Activated naive CD4-positive, alpha-beta T cell treated with anti-CD3 and anti-CD28 coated beads, Interleukin-2, amount 10 ng/mL, durations not matched to agents 7 days and 5 days (primary cell): ENCODE data around the gene ZNF81.
A peak's percentile ranks its signal among the peaks of the same experiment; 100 is the strongest.
"Not testable (repeated sequence)": the region's sequence is repeated elsewhere in the genome, so short reads cannot be mapped to it uniquely, and the experiment has no call there.

Experiments
- CTCF ChIA-PET: fragments of 350-600 bp; sonication (Branson Sonifier 250); formaldehyde crosslinking; loops from one replicate; lab custom pipeline; 2021; ENCODE audit warnings: antibody characterized with exemption; lab: Charles Lee
- DNase-seq: peaks from one replicate; pipeline ENCODE4 v3.0.0-alpha.2; 2020
- H3K27ac Mint-ChIP-seq: one replicate; pipeline ENCODE4 v1.8.0; 2021; ENCODE audit warnings: mild to moderate bottlenecking, moderate library complexity, mixed read lengths
- H3K27me3 Mint-ChIP-seq: one replicate; pipeline ENCODE4 v1.8.0; 2021; ENCODE audit warnings: mild to moderate bottlenecking, mixed read lengths
- H3K36me3 Mint-ChIP-seq: one replicate; pipeline ENCODE4 v1.8.0; 2021; ENCODE audit warnings: mixed read lengths
- H3K4me1 Mint-ChIP-seq: one replicate; pipeline ENCODE4 v1.8.0; 2021; ENCODE audit warnings: mixed read lengths
- H3K4me3 Mint-ChIP-seq: one replicate; pipeline ENCODE4 v1.8.0; 2021; ENCODE audit warnings: mild to moderate bottlenecking, moderate library complexity, mixed read lengths
- H3K9me3 Mint-ChIP-seq: one replicate; pipeline ENCODE4 v1.8.0; 2021; ENCODE audit warnings: mixed read lengths

ZNF81 gene

DNA sequence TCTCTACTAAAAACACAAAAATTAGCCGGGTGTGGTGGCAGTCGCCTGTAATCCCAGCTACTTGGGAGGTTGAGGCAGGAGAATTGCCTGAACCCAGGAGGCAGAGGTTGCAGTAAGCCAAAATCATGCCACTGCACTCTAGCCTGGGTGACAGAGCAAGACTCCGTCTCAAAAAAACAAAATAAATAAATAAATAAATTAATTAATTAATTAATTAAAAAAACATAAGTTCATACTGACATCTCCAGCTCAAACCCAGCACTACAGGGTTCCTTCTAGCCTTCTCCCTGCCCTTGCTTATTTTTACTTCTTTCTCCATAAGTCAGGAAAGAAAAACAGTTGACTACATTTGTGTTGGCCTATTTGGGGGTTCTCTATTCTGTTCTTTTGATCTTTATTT is 95.3 kb downstream of the ZNF81 start:
- H3K27me3 Mint-ChIP-seq, H3K36me3 Mint-ChIP-seq, H3K4me3 Mint-ChIP-seq, H3K9me3 Mint-ChIP-seq, H3K4me1 Mint-ChIP-seq, CTCF ChIA-PET, DNase-seq, H3K27ac Mint-ChIP-seq: not testable (repeated sequence)

DNA sequence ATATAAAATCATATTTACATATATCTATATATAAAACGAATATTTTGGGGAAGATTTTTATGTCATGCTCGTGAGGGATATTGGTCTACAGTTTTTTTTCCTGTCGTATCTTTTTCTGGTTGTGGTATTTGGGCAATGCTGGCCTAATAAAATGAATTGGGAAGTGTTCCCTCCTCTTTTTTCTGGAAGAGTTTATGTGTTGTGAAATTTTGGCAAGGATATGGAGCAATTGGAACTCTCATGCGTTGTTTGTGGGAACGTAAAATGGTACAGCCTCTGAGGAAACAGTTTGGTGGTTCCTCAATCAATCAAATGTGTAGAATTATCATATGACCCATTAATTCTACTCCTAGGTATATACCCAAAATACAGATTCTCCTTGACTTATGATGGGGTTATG is 97.2 kb downstream of the ZNF81 start:
- H3K4me1 Mint-ChIP-seq: peaks cover 11% of the 10 kb centered on the region
- H3K4me3 Mint-ChIP-seq: no peak overlapping the region
- no peaks in the 10 kb centered on the region for H3K36me3 Mint-ChIP-seq
- CTCF ChIA-PET: no interaction called here
- no peaks in the 10 kb centered on the region for H3K27me3 Mint-ChIP-seq
- no peaks in the 10 kb centered on the region for H3K9me3 Mint-ChIP-seq
- no peak for DNase-seq
- no peak overlapping the region for H3K27ac Mint-ChIP-seq

DNA sequence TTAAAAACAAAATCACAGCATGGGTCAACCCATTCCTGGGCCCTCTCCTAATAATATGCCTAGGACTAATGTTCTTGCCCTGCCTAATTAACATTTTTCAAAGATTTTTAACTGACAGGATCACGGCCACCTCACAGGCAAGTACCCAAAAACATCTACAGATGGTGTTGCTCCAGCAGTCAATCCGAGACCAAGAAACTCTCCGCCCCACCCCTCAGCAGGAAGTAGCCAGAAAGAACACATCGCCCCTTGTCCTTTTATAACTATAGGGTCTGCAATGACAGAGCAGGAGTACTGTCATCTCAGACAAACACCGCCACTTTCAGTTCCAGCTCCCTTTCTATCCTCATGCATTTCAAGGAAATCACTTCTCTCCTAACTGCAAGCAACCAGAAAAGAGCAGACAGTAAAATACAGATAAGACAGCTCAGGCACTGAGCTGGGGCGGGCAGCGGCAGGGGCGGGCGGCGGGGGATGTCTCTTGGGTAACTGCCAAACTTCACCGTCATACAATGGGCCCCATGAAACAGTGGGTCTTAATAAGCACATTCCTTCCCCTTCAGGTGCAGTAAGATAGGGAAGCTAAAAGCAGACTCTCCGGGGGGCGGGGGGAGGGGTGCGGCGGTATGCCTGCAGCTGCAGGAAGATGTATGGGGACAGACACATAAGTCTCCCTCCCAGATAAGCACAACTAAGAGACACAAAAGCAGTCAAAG is 99.7 kb downstream of the ZNF81 start:
- peaks cover 11% of the 10 kb centered on the region for H3K4me1 Mint-ChIP-seq
- peak overlapping the region; percentile 71 for H3K4me3 Mint-ChIP-seq
- peak overlapping the region; percentile 82 for H3K27ac Mint-ChIP-seq
- H3K36me3 Mint-ChIP-seq: no peaks in the 10 kb centered on the region
- H3K9me3 Mint-ChIP-seq: no peaks in the 10 kb centered on the region
- CTCF ChIA-PET: interaction anchor here (1.4 kb wide), 1 partner anchor 91 kb away, joined by 4 read pairs; no protein-coding TSS in a partner anchor
- DNase-seq: peak; percentile 33
- H3K27me3 Mint-ChIP-seq: no peaks in the 10 kb centered on the region

DNA sequence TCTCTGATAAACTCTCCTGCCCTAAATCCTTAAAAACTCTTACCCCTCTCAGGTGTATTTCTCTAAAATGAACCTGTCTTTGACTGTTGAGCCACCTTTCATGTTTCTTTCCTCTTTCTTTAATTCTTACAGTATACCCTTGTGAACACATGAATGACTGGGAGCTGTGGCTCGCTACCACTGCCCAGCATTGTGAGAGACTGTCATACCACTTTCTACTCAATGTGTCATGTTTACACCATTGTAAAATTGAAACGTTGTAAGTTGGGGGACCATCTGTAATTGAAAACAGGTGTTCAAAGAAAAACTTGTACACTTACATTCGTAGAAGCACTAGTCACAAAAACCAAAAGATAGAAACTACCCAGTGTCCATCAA is 100.2 kb downstream of the ZNF81 start:
- H3K9me3 Mint-ChIP-seq: no peaks in the 10 kb centered on the region
- H3K36me3 Mint-ChIP-seq: no peaks in the 10 kb centered on the region
- no peaks in the 10 kb centered on the region for H3K27me3 Mint-ChIP-seq
- peaks cover 11% of the 10 kb centered on the region for H3K4me1 Mint-ChIP-seq
- peak overlapping the region; percentile 71 for H3K4me3 Mint-ChIP-seq
- no peak overlapping the region for H3K27ac Mint-ChIP-seq
- CTCF ChIA-PET: interaction anchor here (1.4 kb wide), 1 partner anchor 90 kb away, joined by 4 read pairs; no protein-coding TSS in a partner anchor
- DNase-seq: no peak

DNA sequence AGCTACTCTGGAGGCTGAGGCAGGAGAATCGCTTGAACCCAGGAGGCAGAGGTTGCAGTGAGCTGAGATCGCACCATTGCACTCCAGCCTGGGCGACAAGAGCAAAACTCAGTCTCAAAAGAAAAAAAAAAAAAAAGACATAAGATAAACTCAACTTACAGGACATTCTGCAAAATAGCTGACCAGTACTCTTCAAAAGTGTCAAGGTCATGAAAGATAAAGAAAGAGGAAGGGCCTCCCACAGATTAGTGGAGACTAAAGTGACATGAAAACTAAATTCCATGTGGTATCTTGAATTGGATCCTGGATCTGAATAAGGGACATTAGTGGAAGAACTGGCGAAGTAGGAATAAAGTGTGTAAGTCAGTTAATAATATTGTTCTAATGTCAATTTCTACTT is 103.7 kb downstream of the ZNF81 start:
- Mint-ChIP-seq H3K27me3 (no peaks in the 10 kb centered on the region), H3K27ac (no peak overlapping the region), H3K36me3 (no peaks in the 10 kb centered on the region), H3K4me1 (peaks cover 11% of the 10 kb centered on the region), H3K4me3 (no peak overlapping the region), H3K9me3 (peaks cover 4% of the 10 kb centered on the region)
- CTCF ChIA-PET: no interaction called here
- no peak for DNase-seq

DNA sequence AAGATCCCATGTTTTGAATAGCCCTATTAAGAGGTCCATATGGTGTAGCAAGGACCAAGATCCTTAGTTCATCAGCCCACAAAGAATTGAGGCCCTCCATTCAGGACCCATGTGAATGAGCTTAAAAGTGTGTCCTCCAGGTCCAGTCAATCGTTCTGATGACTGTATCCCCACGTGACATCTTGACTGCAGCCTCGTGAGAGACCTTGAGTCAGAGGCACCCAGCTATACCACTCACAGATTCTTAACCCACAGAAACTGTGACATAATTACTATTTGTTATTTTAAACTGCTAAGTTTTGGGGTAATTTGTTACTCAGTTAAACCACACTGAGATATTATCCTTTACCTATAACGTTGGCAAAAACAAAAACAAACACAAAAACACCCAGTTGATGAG is 104.7 kb downstream of the ZNF81 start:
- Mint-ChIP-seq H3K27me3 (no peaks in the 10 kb centered on the region), H3K27ac (no peak overlapping the region), H3K4me1 (peaks cover 7% of the 10 kb centered on the region)

DNA sequence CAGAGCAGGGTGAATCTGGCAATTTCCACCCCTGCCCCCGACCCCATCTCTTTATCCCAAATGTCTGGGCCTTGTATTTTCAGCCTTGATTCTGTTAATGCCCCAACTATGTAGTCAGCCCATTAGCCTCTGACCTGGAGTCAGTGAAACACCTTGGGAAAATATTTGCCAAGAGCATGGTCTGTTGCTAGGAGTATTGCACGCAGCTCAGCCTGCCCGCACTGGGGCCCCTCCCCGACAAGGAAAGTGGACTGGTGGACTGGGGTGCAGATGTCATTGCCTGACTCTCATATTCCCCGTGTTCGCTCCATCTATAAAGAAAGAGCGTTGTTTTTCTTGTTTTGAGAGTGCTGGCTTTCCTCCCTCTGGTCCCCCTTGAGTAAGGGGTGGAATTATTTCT is 118.6 kb downstream of the ZNF81 start:
- H3K9me3 Mint-ChIP-seq, H3K4me3 Mint-ChIP-seq, H3K36me3 Mint-ChIP-seq, H3K4me1 Mint-ChIP-seq, H3K27me3 Mint-ChIP-seq, H3K27ac Mint-ChIP-seq, DNase-seq, CTCF ChIA-PET: not testable (repeated sequence)

More for the DNA sequence above, 104.7 kb downstream of the ZNF81 start:
- H3K9me3 Mint-ChIP-seq: peaks cover 4% of the 10 kb centered on the region
- no peak overlapping the region for H3K4me3 Mint-ChIP-seq
- DNase-seq: no peak
- CTCF ChIA-PET: no interaction called here
- H3K36me3 Mint-ChIP-seq: no peaks in the 10 kb centered on the region

DNA sequence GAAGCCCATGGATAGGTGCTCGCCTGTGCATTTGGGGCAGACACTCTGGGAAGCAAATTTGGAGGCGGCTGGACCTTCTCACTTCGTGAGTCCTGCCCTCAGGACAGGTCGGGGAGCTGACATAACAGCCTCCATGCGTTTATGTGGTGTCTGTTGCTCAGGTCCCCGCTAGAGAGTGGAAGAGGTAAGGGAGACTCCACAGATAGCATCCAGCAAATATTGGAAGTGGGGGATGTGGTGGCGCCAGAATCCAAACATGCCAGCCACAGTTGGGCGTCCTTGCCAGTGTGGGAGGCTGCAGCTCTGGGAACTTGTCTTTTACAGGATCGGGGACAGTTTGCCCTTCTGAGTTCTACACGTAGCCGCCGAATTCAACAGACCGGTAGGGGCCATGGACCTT is 119.3 kb downstream of the ZNF81 start:
- Mint-ChIP-seq H3K4me1 (no peaks in the 10 kb centered on the region), H3K4me3 (no peak overlapping the region), H3K9me3 (no peaks in the 10 kb centered on the region), H3K27ac (no peak overlapping the region), H3K36me3 (no peaks in the 10 kb centered on the region), H3K27me3 (no peaks in the 10 kb centered on the region)
- CTCF ChIA-PET: no interaction called here
- no peak for DNase-seq

DNA sequence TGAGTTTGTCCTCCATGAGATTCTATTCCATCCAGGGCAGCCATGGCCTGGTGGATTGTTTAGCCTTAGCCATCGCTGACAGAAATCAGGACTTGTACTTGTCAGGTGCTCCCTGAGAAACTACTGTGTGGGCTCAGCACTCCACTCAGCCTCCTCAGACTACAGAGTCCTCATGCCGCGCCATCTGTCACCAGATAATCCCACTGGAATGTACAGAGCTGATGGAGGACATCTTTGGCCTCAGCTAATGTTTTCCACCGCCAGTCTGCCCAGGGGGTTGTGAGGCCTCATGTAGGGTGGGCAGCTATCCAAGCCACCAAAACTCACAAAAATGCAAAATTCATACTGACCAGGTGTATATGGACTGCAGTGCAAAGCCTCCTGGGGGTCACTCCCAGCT is 121.5 kb downstream of the ZNF81 start:
- H3K36me3 Mint-ChIP-seq, H3K9me3 Mint-ChIP-seq, H3K27me3 Mint-ChIP-seq, DNase-seq, CTCF ChIA-PET, H3K4me3 Mint-ChIP-seq, H3K4me1 Mint-ChIP-seq, H3K27ac Mint-ChIP-seq: not testable (repeated sequence)

DNA sequence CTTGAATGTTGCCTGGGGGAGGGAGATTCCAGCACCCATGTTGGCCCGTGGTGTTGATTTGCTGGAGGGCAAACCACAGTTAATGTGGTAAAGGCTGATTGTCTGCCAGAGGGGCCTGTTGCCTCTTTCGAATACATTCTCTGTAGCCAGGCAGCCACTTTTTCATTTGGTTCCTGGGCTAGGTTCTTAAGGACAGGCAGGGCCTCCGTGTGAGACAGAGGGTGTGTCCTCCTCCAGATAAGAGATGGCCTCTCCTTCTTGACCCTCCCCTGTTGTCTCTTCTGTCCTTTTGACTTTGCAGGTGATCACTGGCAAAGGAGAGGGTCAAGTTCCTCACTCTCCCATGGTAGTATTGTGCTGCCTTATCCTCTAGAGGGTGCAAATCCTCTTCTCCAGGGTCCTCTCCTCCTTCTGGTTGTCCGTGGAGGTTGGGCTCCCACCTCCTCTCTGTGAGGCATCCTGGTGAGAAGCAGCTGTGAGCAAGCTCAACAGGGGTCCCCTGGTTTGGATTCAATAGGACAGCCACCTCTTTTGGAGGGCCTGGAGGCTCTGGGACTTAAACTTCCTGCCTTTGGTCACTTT is 122.2 kb downstream of the ZNF81 start:
- Mint-ChIP-seq H3K27me3 (no peaks in the 10 kb centered on the region), H3K9me3 (no peaks in the 10 kb centered on the region), H3K4me3 (no peak overlapping the region), H3K36me3 (no peaks in the 10 kb centered on the region), H3K27ac (no peak overlapping the region), H3K4me1 (no peaks in the 10 kb centered on the region)
- peak; percentile 32 for DNase-seq
- CTCF ChIA-PET: interaction anchor here (1.0 to 1.4 kb wide), 3 partner anchors 68 to 127 kb away, joined by 4 to 5 read pairs (median 5); no protein-coding TSS in a partner anchor

DNA sequence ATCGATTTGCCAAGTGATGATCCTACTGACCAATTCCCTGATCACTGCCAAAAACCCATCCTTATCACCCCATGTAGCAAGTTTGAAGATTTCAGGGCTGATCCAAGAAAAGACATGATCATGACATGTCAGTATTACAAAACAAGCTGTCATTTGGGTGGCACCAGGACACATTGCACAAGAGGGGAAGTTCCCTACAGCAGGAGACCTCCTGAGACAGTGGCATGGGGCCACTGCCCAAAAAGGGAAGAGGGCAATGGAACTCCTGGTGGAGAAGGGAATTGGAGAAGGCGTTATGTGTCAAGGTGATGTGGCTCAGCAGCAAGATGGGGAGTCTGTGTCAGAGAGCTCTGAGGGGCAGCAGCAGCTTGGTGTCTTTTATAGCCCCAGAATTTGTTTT is 123.7 kb downstream of the ZNF81 start:
- DNase-seq: no peak
- peaks cover 9% of the 10 kb centered on the region for H3K9me3 Mint-ChIP-seq
- CTCF ChIA-PET: interaction anchor here (1.4 kb wide), 1 partner anchor 66 kb away, joined by 5 read pairs; no protein-coding TSS in a partner anchor
- H3K27ac Mint-ChIP-seq: no peak overlapping the region
- H3K4me3 Mint-ChIP-seq: no peak overlapping the region
- H3K36me3 Mint-ChIP-seq: no peaks in the 10 kb centered on the region
- no peaks in the 10 kb centered on the region for H3K27me3 Mint-ChIP-seq
- H3K4me1 Mint-ChIP-seq: no peaks in the 10 kb centered on the region

DNA sequence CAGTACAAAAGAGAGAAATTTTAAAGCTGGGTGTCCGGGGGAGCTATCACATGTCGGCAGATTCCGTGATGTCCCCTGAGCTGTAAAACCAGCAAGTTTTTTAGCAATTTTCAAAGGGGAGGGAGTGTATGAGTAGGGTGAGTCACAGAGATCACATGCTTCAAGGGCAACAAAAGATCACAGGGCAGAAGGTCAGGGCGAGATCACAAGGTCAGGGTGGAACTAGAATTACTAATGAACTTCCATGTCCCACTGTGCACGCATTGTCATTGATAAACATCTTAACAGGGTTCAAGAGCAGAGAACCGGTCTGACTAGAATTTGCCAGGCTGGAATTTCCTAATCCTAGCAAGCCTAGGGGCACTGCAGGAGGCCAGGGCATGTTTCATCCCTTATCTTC is 125.1 kb downstream of the ZNF81 start:
- H3K27ac Mint-ChIP-seq, H3K4me1 Mint-ChIP-seq, H3K36me3 Mint-ChIP-seq, CTCF ChIA-PET, DNase-seq, H3K27me3 Mint-ChIP-seq, H3K4me3 Mint-ChIP-seq: not testable (repeated sequence)
- peaks cover 12% of the 10 kb centered on the region for H3K9me3 Mint-ChIP-seq

DNA sequence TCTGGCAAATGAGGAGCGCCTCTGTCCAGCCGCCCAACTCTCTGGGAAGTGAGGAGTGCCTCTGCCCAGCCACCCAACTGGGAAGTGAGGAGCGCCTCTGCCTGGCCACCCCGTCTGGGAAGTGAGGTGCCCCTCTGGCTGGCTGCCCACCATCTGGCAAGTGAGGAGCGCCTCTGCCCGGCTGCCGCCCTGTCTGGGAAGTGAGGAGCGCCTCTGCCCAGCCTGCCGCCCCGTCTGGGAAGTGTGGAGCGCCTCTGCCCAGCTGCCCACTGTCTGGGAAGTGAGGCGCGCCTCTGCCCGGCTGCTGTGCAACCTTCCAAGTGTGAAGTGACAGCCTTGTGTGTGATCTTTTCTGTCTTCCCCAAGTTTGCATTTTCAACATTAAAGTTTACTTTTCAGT is 128.8 kb downstream of the ZNF81 start:
- H3K27ac Mint-ChIP-seq, CTCF ChIA-PET, H3K27me3 Mint-ChIP-seq, H3K36me3 Mint-ChIP-seq, DNase-seq, H3K4me1 Mint-ChIP-seq, H3K4me3 Mint-ChIP-seq: not testable (repeated sequence)
- H3K9me3 Mint-ChIP-seq: peaks cover 29% of the 10 kb centered on the region
